Gastrocnemius medialis (tissue), 4 donors: ENCODE measurements around the gene CYP2E1. TPM values are rescaled to one million over a fixed set of nuclear protein-coding genes. Genes with fewer than 3 reads are reported as not detected.

ENCODE experiments used
- ATAC-seq, 2 donors: fragments of 150-250 bp; one replicate each; pipeline ENCODE4 v1.9.1; 2016
- DNase-seq, 2 donors: peaks; one replicate each; pipeline ENCODE4 v3.0.0-alpha.2; 2019
- H3K27ac ChIP-seq, 4 donors: fragments of 200-600 bp; sonication (generic); 1 replicate in 1 of 4; 2 replicates in 3 of 4; pipeline ENCODE4 v1.5.1; 2016 to 2018; ENCODE audit warnings: mild to moderate bottlenecking in 2 of 4, moderate library complexity in 1 of 4
- H3K27me3 ChIP-seq, 3 donors: fragments of 200-600 bp; sonication (generic) in 2 of 3; 1 replicate in 1 of 3; 2 replicates in 2 of 3; pipeline versions ENCODE4 v1.5.1 to v1.6.0; 2016 to 2019; ENCODE audit warnings: mild to moderate bottlenecking in 1 of 3, moderate library complexity in 1 of 3
- H3K36me3 ChIP-seq, 2 donors: fragments of 200-600 bp; sonication (generic) in 1 of 2; one replicate each; pipeline ENCODE4 v1.5.1; 2017 to 2018
- H3K4me1 ChIP-seq, 2 donors: fragments of 200-600 bp; sonication (generic) in 1 of 2; one replicate each; pipeline ENCODE4 v1.5.1; 2016 to 2017; ENCODE audit warnings: mild to moderate bottlenecking in 2 of 2
- H3K4me3 ChIP-seq, 4 donors: fragments of 200-600 bp; sonication (generic) in 3 of 4; 1 replicate in 1 of 4; 2 replicates in 3 of 4; pipeline ENCODE4 v1.5.1; 2016 to 2019; ENCODE audit warnings: mild to moderate bottlenecking in 2 of 4
- H3K9me3 ChIP-seq, 3 donors: fragments of 200-600 bp; sonication (generic) in 2 of 3; 1 replicate in 1 of 3; 2 replicates in 2 of 3; pipeline ENCODE4 v1.5.1; 2016 to 2019
- CTCF ChIP-seq, 5 experiments: fragments of 450-650 bp in 3 of 5; fragments of 200-600 bp in 2 of 5; sonication (generic) in 2 of 5; IDR thresholded peaks in 4 of 5; conservative IDR thresholded peaks in 1 of 5; 1 replicate in 4 of 5; 2 replicates in 1 of 5; pipeline ENCODE4 v1.5.1; 2016 to 2019; ENCODE audit warnings: antibody characterized with exemption in 5 of 5, mild to moderate bottlenecking in 3 of 5, moderate library complexity in 3 of 5
- POLR2A ChIP-seq, 2 donors: fragments of 450-650 bp; IDR thresholded peaks; one replicate each; pipeline ENCODE4 v1.6.1; 2017; ENCODE audit warnings: antibody characterized with exemption in 2 of 2, mild to moderate bottlenecking in 2 of 2, moderate library complexity in 2 of 2
- in situ Hi-C, 4 donors: fragments of 200-750 bp; cut with MboI; loops; one replicate each; pipeline versions ENCODE4 v1.15.0 to v1.8.0; 2017; ENCODE audit warnings: low sequenced_read_pairs in 4 of 4
- intact Hi-C: fragments of 100-400 bp; cut with DNase I; formaldehyde crosslinking; loops from one replicate; pipeline ENCODE4 v1.15.1; 2023; ENCODE audit warnings: low total_unique reads
- total RNA-seq, 4 donors: library from RNA; depleted of rRNA; stranded (reverse); fragments of >200 nt; gene quantifications; one replicate each; pipeline versions ENCODE4 v1.1.0 to v1.2.3, GENCODE V29; 2016

The CYP2E1 gene
- 10 to 100 TPM in 1 of 4 donors, 1 to 10 TPM in 2, under 1 TPM in 1; 0.97 to 14.0 (median 4.4) TPM for total RNA-seq

GRCh38 chr10:133526957-133527588 is at the start of gene CYP2E1:
Gene CYP2E1, plus strand, starts transcription at chr10:133527363. Its CDS starts 33 bp downstream, at chr10:133527396.
- ATAC-seq, result no peak

GRCh38 chr10:133481086-133481643 is 46.0 kb upstream of the CYP2E1 start:
- TF ChIP-seq CTCF (IDR thresholded peaks at IDR 0.05 in 4 of 5, conservative IDR thresholded peaks at IDR 0.05 in 1 of 5) (no peak), POLR2A (IDR thresholded peaks at IDR 0.05) (no peak)
- H3K4me3 ChIP-seq, result no peak overlapping the region
- no peaks in the 10 kb centered on the region for H3K27me3 ChIP-seq
- no peaks in the 10 kb centered on the region for H3K4me1 ChIP-seq
- DNase-seq, result no peak
- H3K27ac ChIP-seq, result no peak overlapping the region
- no peak for ATAC-seq
- no peaks in the 10 kb centered on the region for H3K36me3 ChIP-seq
- intact Hi-C loops, result no loop called here
- H3K9me3 ChIP-seq, result peaks cover 0 to 7% (median 0%) of the 10 kb centered on the region in 3 donors
- in situ Hi-C loops, result no loop called here

More at GRCh38 chr10:133526957-133527588, at the start of gene CYP2E1:
- intact Hi-C loops, result loop anchor here (10.0 kb wide), 1 partner anchor 202 kb away; no protein-coding TSS in a partner anchor
- peaks cover 17 to 37% (median 34%) of the 10 kb centered on the region in 3 donors for H3K27me3 ChIP-seq
- no peak within 1 kb of the TSS for H3K27ac ChIP-seq
- no peak for DNase-seq
- no peaks in the 10 kb centered on the region for H3K36me3 ChIP-seq
- TF ChIP-seq POLR2A (IDR thresholded peaks at IDR 0.05) (no peak), CTCF (IDR thresholded peaks at IDR 0.05 in 4 of 5, conservative IDR thresholded peaks at IDR 0.05 in 1 of 5) (no peak)
- H3K9me3 ChIP-seq, result no peaks in the 10 kb centered on the region
- in situ Hi-C loops, result no loop called here
- no peaks in the 10 kb centered on the region for H3K4me1 ChIP-seq
- peak within 1 kb of the TSS; percentile 24 to 48 (median 35) for H3K4me3 ChIP-seq

- Histone ChIP-seq H3K27me3 (no peaks in the 10 kb centered on the region), H3K4me3 (no peak overlapping the region), H3K4me1 (no peaks in the 10 kb centered on the region), H3K9me3 (peaks cover 0 to 7% (median 0%) of the 10 kb centered on the region in 3 donors), H3K27ac (no peak overlapping the region), H3K36me3 (no peaks in the 10 kb centered on the region)
- no peak for ATAC-seq
- in situ Hi-C loops (no loop called here), intact Hi-C loops (no loop called here)
- no peak for DNase-seq
- TF ChIP-seq CTCF (IDR thresholded peaks at IDR 0.05 in 4 of 5, conservative IDR thresholded peaks at IDR 0.05 in 1 of 5) (no peak), POLR2A (IDR thresholded peaks at IDR 0.05) (no peak)
Observed at GRCh38 chr10:133481657-133482056, 45.5 kb upstream of the CYP2E1 start.

GRCh38 chr10:133484818-133485217 is 42.3 kb upstream of the CYP2E1 start:
- H3K9me3 ChIP-seq, result peaks cover 0 to 14% (median 0%) of the 10 kb centered on the region in 3 donors
- intact Hi-C loops, result no loop called here
- H3K4me1 ChIP-seq, result no peaks in the 10 kb centered on the region
- no peak for ATAC-seq
- in situ Hi-C loops, result no loop called here
- no peak overlapping the region for H3K4me3 ChIP-seq
- no peak for DNase-seq
- no peak overlapping the region for H3K27ac ChIP-seq
- H3K27me3 ChIP-seq, result no peaks in the 10 kb centered on the region
- no peak for TF ChIP-seq CTCF (IDR thresholded peaks at IDR 0.05 in 4 of 5, conservative IDR thresholded peaks at IDR 0.05 in 1 of 5)
- peaks cover 0 to 4% of the 10 kb centered on the region in 2 donors for H3K36me3 ChIP-seq
